ENCODE data around the gene FBXO46. TPM values are rescaled to one million over a fixed set of nuclear protein-coding genes. Genes with fewer than 3 reads are reported as not detected.
A peak's percentile ranks its signal among the peaks of the same experiment; 100 is the strongest.

The FBXO46 gene
- total RNA-seq, 1 experiment from 2014 or later: 40.1 TPM

DNA sequence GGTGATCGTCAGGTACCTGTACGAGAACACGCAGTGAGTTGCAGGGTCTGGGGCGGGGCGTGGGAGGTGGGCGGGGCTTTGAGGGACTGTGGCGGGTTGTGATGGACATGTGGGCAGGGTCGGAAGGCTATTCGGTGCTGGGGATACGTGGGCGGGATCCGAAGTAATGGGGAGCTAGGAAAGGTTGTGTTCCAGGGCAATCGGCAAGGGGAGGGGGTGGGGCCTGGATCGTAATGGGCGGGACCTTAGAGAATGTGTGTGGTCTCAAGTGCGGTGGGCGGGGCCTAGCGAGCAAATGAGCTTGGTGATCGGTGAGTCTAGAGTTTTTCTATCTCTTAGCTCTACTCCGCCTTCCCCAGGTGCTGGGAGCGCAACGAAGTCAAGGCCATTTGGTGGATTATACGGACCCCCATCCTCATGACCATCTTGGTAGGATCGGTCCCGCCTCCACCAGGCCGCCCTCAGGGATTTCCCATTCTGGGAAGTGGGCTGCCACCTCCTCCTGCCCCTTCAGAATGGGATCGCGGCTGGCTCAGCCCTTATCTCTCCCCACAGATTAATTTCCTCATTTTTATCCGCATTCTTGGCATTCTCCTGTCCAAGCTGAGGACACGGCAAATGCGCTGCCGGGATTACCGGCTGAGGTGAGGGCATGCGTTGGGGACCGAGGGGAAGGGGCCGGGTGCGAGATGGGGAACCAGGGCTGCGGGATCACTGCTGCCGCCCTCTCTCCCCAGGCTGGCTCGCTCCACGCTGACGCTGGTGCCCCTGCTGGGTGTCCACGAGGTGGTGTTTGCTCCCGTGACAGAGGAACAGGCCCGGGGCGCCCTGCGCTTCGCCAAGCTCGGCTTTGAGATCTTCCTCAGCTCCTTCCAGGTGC is 53.1 kb downstream of the FBXO46 start:
- peaks cover 67% of the 10 kb centered on the region for H3K27me3 Mint-ChIP-seq (ENCODE audit: low read depth)
- ChIA-PET POLR2A (interaction anchor here (0.5 to 4.9 kb wide), 15 partner anchors 8 to 253 kb away, joined by 3 to 33 read pairs (median 4); partner anchors contain the start of genes FBXO46, GIPR, QPCTL and SNRPD2), CTCF (interaction anchor here (0.6 to 6.7 kb wide), 36 partner anchors 9 to 399 kb away, joined by 3 to 86 read pairs (median 4); partner anchors contain the start of genes EML2, FBXO46, GIPR and QPCTL)
- TF ChIP-seq SP1 (CRISPR knock-in tag; conservative IDR thresholded peaks at IDR 0.05) (peak; percentile 83), GTF2I (CRISPR knock-in tag; conservative IDR thresholded peaks at IDR 0.05) (0 out of 2 replicates have a peak, but pooled peaks have one; percentile 46), FOXP1 (CRISPR knock-in tag; IDR thresholded peaks at IDR 0.05; ENCODE audit: borderline replicate concordance) (peak; percentile 30; the same call in 1 of the 2 replicates), GABPB1 (CRISPR knock-in tag; IDR thresholded peaks at IDR 0.05) (no peak)
- peak; percentile 98 for DNase-seq (ENCODE audit: low spot score)
- H3K4me1 Mint-ChIP-seq: peaks cover 18% of the 10 kb centered on the region
- no peaks in the 10 kb centered on the region for H3K36me3 Mint-ChIP-seq
- peak overlapping the region; percentile 83 for H3K4me3 Mint-ChIP-seq
- peak; percentile 89 for ATAC-seq
- peak overlapping the region; percentile 89 for H3K27ac Mint-ChIP-seq
- H3K9me3 Mint-ChIP-seq: no peaks in the 10 kb centered on the region

DNA sequence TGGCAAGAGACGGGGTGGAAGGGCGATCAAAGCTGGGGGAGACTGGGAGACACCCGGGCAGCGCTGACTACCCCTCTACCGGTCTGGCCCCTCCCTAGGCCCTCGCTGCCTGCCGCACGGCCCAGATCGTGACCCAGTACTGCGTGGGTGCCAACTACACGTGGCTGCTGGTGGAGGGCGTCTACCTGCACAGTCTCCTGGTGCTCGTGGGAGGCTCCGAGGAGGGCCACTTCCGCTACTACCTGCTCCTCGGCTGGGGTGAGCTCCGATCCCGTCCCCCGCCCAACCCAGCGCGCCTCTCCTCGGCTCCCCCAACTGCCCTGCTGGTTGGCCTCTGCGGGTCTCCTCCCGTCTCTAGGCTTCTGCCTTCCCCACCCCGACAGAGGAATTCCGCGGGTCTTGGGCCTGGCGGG is 53.8 kb downstream of the FBXO46 start:
- ATAC-seq (peak; percentile 60), DNase-seq (ENCODE audit: low spot score) (no peak)
- Mint-ChIP-seq H3K4me3 (peak overlapping the region; percentile 83), H3K9me3 (no peaks in the 10 kb centered on the region), H3K27ac (no peak overlapping the region), H3K4me1 (peaks cover 16% of the 10 kb centered on the region), H3K27me3 (ENCODE audit: low read depth) (peaks cover 74% of the 10 kb centered on the region), H3K36me3 (no peaks in the 10 kb centered on the region)
- POLR2A ChIA-PET: interaction anchor here (0.6 to 4.9 kb wide), 12 partner anchors 8 to 177 kb away, joined by 3 to 33 read pairs (median 4); partner anchors contain the start of genes FBXO46, GIPR, QPCTL and SNRPD2
- TF ChIP-seq ZNF281 (CRISPR knock-in tag; IDR thresholded peaks at IDR 0.05): no peak
- peak; percentile 45; the same call in 1 of the 2 replicates for TF ChIP-seq TEAD1 (CRISPR knock-in tag; IDR thresholded peaks at IDR 0.05)
- CTCF ChIA-PET: interaction anchor here (0.6 to 6.7 kb wide), 32 partner anchors 8 to 400 kb away, joined by 3 to 86 read pairs (median 6); partner anchors contain the start of genes EML2, FBXO46, GIPR and QPCTL

GRCh38 chr19:45674946-45675345 is 55.8 kb downstream of the FBXO46 start:
- Mint-ChIP-seq H3K9me3 (no peaks in the 10 kb centered on the region), H3K36me3 (no peaks in the 10 kb centered on the region), H3K4me1 (peaks cover 19% of the 10 kb centered on the region), H3K4me3 (no peak overlapping the region), H3K27me3 (ENCODE audit: low read depth) (peaks cover 79% of the 10 kb centered on the region), H3K27ac (no peak overlapping the region)
- no peak for ATAC-seq
- POLR2A ChIA-PET: no interaction called here
- CTCF ChIA-PET: interaction anchor here (0.6 to 1.4 kb wide), 3 partner anchors 32 to 101 kb away, joined by 3 to 4 read pairs (median 4); no protein-coding TSS in a partner anchor
- DNase-seq (ENCODE audit: low spot score): no peak
- TF ChIP-seq MXD4 (CRISPR knock-in tag; IDR thresholded peaks at IDR 0.05; ENCODE audit: borderline replicate concordance): no peak
- no peak for TF ChIP-seq TP53 (CRISPR knock-in tag; IDR thresholded peaks at IDR 0.05)
- TF ChIP-seq TEAD4 (CRISPR knock-in tag; IDR thresholded peaks at IDR 0.05): no peak
- TF ChIP-seq NR2C2 (CRISPR knock-in tag; IDR thresholded peaks at IDR 0.05): no peak
- no peak for TF ChIP-seq GABPB1 (CRISPR knock-in tag; IDR thresholded peaks at IDR 0.05)
- TF ChIP-seq SOX15 (CRISPR knock-in tag; IDR thresholded peaks at IDR 0.05): no peak
- TF ChIP-seq MAX (CRISPR knock-in tag; IDR thresholded peaks at IDR 0.05): no peak
- TF ChIP-seq AR (CRISPR knock-in tag; IDR thresholded peaks at IDR 0.05): no peak
- TF ChIP-seq FOXP1 (CRISPR knock-in tag; IDR thresholded peaks at IDR 0.05; ENCODE audit: borderline replicate concordance): no peak
- TF ChIP-seq ZNF281 (CRISPR knock-in tag; IDR thresholded peaks at IDR 0.05): no peak
- no peak for TF ChIP-seq ZNF317 (CRISPR knock-in tag; IDR thresholded peaks at IDR 0.05; ENCODE audit: borderline replicate concordance, low read depth)
- TF ChIP-seq NFYB (CRISPR knock-in tag; conservative IDR thresholded peaks at IDR 0.05; ENCODE audit: low read depth): no peak
